Upper lobe of left lung (tissue), 6 donors: ENCODE measurements around the gene LIN28A. TPM values are rescaled to one million over a fixed set of nuclear protein-coding genes. Genes with fewer than 3 reads are reported as not detected.
A peak's percentile ranks its signal among the peaks of the same experiment; 100 is the strongest.

ENCODE experiments used
- ATAC-seq, 2 donors: fragments of 200-7000 bp; cut with Tn5 transposase; one replicate each; pipeline ENCODE4 v1.9.1; 2022; ENCODE audit warnings: mild to moderate bottlenecking in 2 of 2, moderate library complexity in 2 of 2; ENCODE audit not compliant: low FRiP score in 2 of 2
- DNase-seq, 2 donors: peaks; one replicate each; pipeline ENCODE4 v3.0.0-alpha.2; 2019 to 2020
- H3K27ac ChIP-seq, 4 donors: fragments of 200-600 bp; sonication (generic); one replicate each; pipeline ENCODE4 v1.5.1; 2016 to 2019
- H3K27me3 ChIP-seq, 4 donors: fragments of 200-600 bp; sonication (generic); one replicate each; pipeline ENCODE4 v1.5.1; 2017 to 2019
- H3K36me3 ChIP-seq, 4 donors: fragments of 200-600 bp; sonication (generic); one replicate each; pipeline ENCODE4 v1.5.1; 2016 to 2019
- H3K4me1 ChIP-seq, 4 donors: fragments of 200-600 bp; sonication (generic); one replicate each; pipeline ENCODE4 v1.5.1; 2018 to 2019
- H3K4me3 ChIP-seq, 4 donors: fragments of 200-600 bp; sonication (generic); one replicate each; pipeline ENCODE4 v1.5.1; 2017 to 2019; ENCODE audit warnings: mild to moderate bottlenecking in 2 of 4, moderate library complexity in 1 of 4
- H3K9me3 ChIP-seq, 4 donors: fragments of 200-600 bp; sonication (generic); one replicate each; pipeline ENCODE4 v1.5.1; 2018 to 2019
- CTCF ChIP-seq, 6 experiments: fragments of 450-650 bp in 4 of 6; fragments of 200-600 bp in 2 of 6; sonication (generic) in 2 of 6; IDR thresholded peaks; one replicate each; pipeline ENCODE4 v1.5.1; 2016 to 2019; ENCODE audit warnings: antibody characterized with exemption in 6 of 6
- EP300 ChIP-seq, 4 donors: sonication (generic); formaldehyde crosslinking; IDR thresholded peaks; one replicate each; pipeline ENCODE4 v1.5.1; 2017; ENCODE audit warnings: antibody characterized with exemption in 4 of 4, control low read depth in 2 of 4
- POLR2A ChIP-seq, 4 donors: fragments of 450-650 bp; IDR thresholded peaks; one replicate each; pipeline ENCODE4 v1.5.1; 2016 to 2017; ENCODE audit warnings: antibody characterized with exemption in 4 of 4, mild to moderate bottlenecking in 2 of 4
- POLR2AphosphoS5 ChIP-seq, 2 donors: sonication (generic); formaldehyde crosslinking; IDR thresholded peaks; one replicate each; pipeline ENCODE4 v1.5.1; 2017; ENCODE audit warnings: antibody characterized with exemption in 2 of 2
- WGBS, 2 donors: methylation state at CpG; one replicate each; pipeline ENCODE4 v1.1.5; 2017 to 2018; 5-methylcytosine and 5-hydroxymethylcytosine counted together
- total RNA-seq, 6 donors: library from RNA; depleted of rRNA in 4 of 6; stranded (reverse); fragments of >200 nt in 4 of 6; gene quantifications; one replicate each; pipeline versions ENCODE4 v1.1.0 to v1.2.1, GENCODE V29; 2016 to 2021
- donor health status: DM: no; HTN: no; CAD: no; lungs with moderate emphysema.
- donor health status: DM: no; HTN: yes; CAD: no; lungs with severe emphysema.

Gene LIN28A
- total RNA-seq, 6 donors from 2014 or later, result 1.2 to 1.4 TPM; not detected in 4

GRCh38 chr1:26431979-26432695 lies 21.5 kb downstream of the LIN28A start, which contains the start of gene DHDDS:
Gene DHDDS (plus strand): TSS chr1:26432321. CDS start chr1:26432946, 625 bp downstream.
- Histone ChIP-seq H3K4me3 (peak within 1 kb of the TSS; percentile 29 to 67 (median 58)), H3K27me3 (no peaks in the 10 kb centered on the region), H3K27ac (peak within 1 kb of the TSS; percentile 59 to 83 (median 78)), H3K4me1 (peaks cover 18 to 30% (median 21%) of the 10 kb centered on the region in 4 donors), H3K9me3 (no peaks in the 10 kb centered on the region), H3K36me3 (peaks cover 8 to 17% (median 11%) of the 10 kb centered on the region in 4 donors)
- peak in 1 of 4 donors; percentile 60 for TF ChIP-seq EP300 (IDR thresholded peaks at IDR 0.05)
- TF ChIP-seq POLR2A (IDR thresholded peaks at IDR 0.05), result peak in 3 of 4 donors; percentile 42 to 91 (median 73)
- peak; percentile 90 to 96 for TF ChIP-seq POLR2AphosphoS5 (IDR thresholded peaks at IDR 0.05)
- TF ChIP-seq CTCF (IDR thresholded peaks at IDR 0.05), result peak in 2 of 6 experiments; percentile 16 to 40
- peak; percentile 98 to 99 for DNase-seq
- peak; percentile 99 to 100 for ATAC-seq
- WGBS, 2 donors, result 0 to 1% methylated on average over 24 to 44 of the region's 45 CpGs

- Histone ChIP-seq H3K4me1 (peaks cover 18 to 30% (median 21%) of the 10 kb centered on the region in 4 donors), H3K4me3 (peak overlapping the region; percentile 29 to 67 (median 58)), H3K27ac (peak overlapping the region; percentile 59 to 83 (median 78)), H3K27me3 (no peaks in the 10 kb centered on the region), H3K36me3 (peaks cover 9 to 23% (median 16%) of the 10 kb centered on the region in 4 donors), H3K9me3 (no peaks in the 10 kb centered on the region)
- DNase-seq (no peak), ATAC-seq (no peak)
- WGBS, 2 donors, result 43 to 63% methylated on average over 3 of the region's 3 CpGs
- no peak for TF ChIP-seq CTCF (IDR thresholded peaks at IDR 0.05)
- no peak for TF ChIP-seq POLR2A (IDR thresholded peaks at IDR 0.05)
- no peak for TF ChIP-seq EP300 (IDR thresholded peaks at IDR 0.05)
- TF ChIP-seq POLR2AphosphoS5 (IDR thresholded peaks at IDR 0.05), result no peak
These were observed 22.2 kb downstream of the LIN28A start for GRCh38 chr1:26432793-26433192.

GRCh38 chr1:26434161-26434752 lies 23.6 kb downstream of the LIN28A start:
- Histone ChIP-seq H3K27me3 (no peaks in the 10 kb centered on the region), H3K4me3 (no peak overlapping the region), H3K36me3 (peaks cover 16 to 38% (median 29%) of the 10 kb centered on the region in 4 donors), H3K9me3 (no peaks in the 10 kb centered on the region), H3K4me1 (peaks cover 18 to 30% (median 21%) of the 10 kb centered on the region in 4 donors), H3K27ac (no peak overlapping the region)
- no peak for ATAC-seq
- TF ChIP-seq POLR2A (IDR thresholded peaks at IDR 0.05) (no peak), POLR2AphosphoS5 (IDR thresholded peaks at IDR 0.05) (no peak), EP300 (IDR thresholded peaks at IDR 0.05) (no peak), CTCF (IDR thresholded peaks at IDR 0.05) (no peak)
- no peak for DNase-seq

GRCh38 chr1:26438041-26438440 lies 27.4 kb downstream of the LIN28A start:
- no peak for DNase-seq
- Histone ChIP-seq H3K27me3 (no peaks in the 10 kb centered on the region), H3K27ac (no peak overlapping the region), H3K4me3 (no peak overlapping the region), H3K36me3 (peaks cover 33 to 76% (median 61%) of the 10 kb centered on the region in 4 donors), H3K9me3 (no peaks in the 10 kb centered on the region), H3K4me1 (peaks cover 6 to 15% (median 9%) of the 10 kb centered on the region in 4 donors)
- no peak for ATAC-seq
- WGBS, 2 donors, result 92 to 98% methylated on average over 6 of the region's 6 CpGs
- TF ChIP-seq POLR2AphosphoS5 (IDR thresholded peaks at IDR 0.05) (no peak), EP300 (IDR thresholded peaks at IDR 0.05) (no peak), POLR2A (IDR thresholded peaks at IDR 0.05) (no peak), CTCF (IDR thresholded peaks at IDR 0.05) (no peak)
